Thyroid gland (tissue), 4 donors: ENCODE data around the gene INPP5A. TPM values are rescaled to one million over a fixed set of nuclear protein-coding genes. Genes with fewer than 3 reads are reported as not detected.

Experiments used
- DNase-seq, 2 donors: peaks; one replicate each; pipeline ENCODE4 v3.0.0-alpha.2; 2019
- H3K27ac ChIP-seq, 3 donors: fragments of 200-600 bp; sonication (generic); 1 replicate in 2 of 3; 2 replicates in 1 of 3; pipeline ENCODE4 v1.5.1; 2016 to 2019; ENCODE audit warnings: mild to moderate bottlenecking in 1 of 3, moderate library complexity in 1 of 3
- H3K27me3 ChIP-seq: fragments of 200-600 bp; sonication (generic); one replicate; pipeline ENCODE4 v1.5.1; 2019
- H3K36me3 ChIP-seq, 2 donors: fragments of 200-600 bp; sonication (generic); one replicate each; pipeline ENCODE4 v1.5.1; 2016 to 2019
- H3K4me1 ChIP-seq, 2 donors: fragments of 200-600 bp; sonication (generic); one replicate each; pipeline ENCODE4 v1.5.1; 2017 to 2019
- H3K4me3 ChIP-seq, 3 donors: fragments of 200-600 bp; sonication (generic); replicated peaks in 1 of 3; 1 replicate in 2 of 3; 2 replicates in 1 of 3; pipeline ENCODE4 v1.5.1; 2016; ENCODE audit warnings: mild to moderate bottlenecking in 1 of 3
- H3K9me3 ChIP-seq: fragments of 200-600 bp; sonication (generic); one replicate; pipeline ENCODE4 v1.5.1; 2017
- CTCF ChIP-seq, 6 experiments: fragments of 200-600 bp in 3 of 6; fragments of 450-650 bp in 3 of 6; sonication (generic) in 3 of 6; IDR thresholded peaks; one replicate each; pipeline ENCODE4 v1.5.1; 2016 to 2019; ENCODE audit warnings: antibody characterized with exemption in 6 of 6, mild to moderate bottlenecking in 2 of 6, inconsistent platforms in 1 of 6, moderate library complexity in 1 of 6
- POLR2A ChIP-seq, 2 donors: fragments of 450-650 bp; IDR thresholded peaks; one replicate each; pipeline ENCODE4 v1.6.1; 2017; ENCODE audit warnings: antibody characterized with exemption in 2 of 2, mild to moderate bottlenecking in 2 of 2, moderate library complexity in 1 of 2
- WGBS, 2 donors: methylation state at CpG; one replicate each; pipeline ENCODE4 v1.1.5; 2017; 5-methylcytosine and 5-hydroxymethylcytosine counted together
- intact Hi-C: fragments of 100-400 bp; cut with DNase I; formaldehyde crosslinking; loops from one replicate; pipeline ENCODE4 v1.15.1; 2023
- total RNA-seq, 4 donors: library from RNA; depleted of rRNA; stranded (reverse); fragments of >200 nt; gene quantifications; one replicate each; pipeline ENCODE4 v1.2.3, GENCODE V29; 2016

Gene INPP5A
- total RNA-seq, 4 donors from 2014 or later, result 30.4 to 75.8 (median 41.1) TPM

- H3K4me3 ChIP-seq, result no peak overlapping the region
- TF ChIP-seq CTCF (IDR thresholded peaks at IDR 0.05) (no peak), POLR2A (IDR thresholded peaks at IDR 0.05) (no peak)
- no peaks in the 10 kb centered on the region for H3K9me3 ChIP-seq
- no peaks in the 10 kb centered on the region for H3K36me3 ChIP-seq
- peaks cover 33 to 37% of the 10 kb centered on the region in 2 donors for H3K4me1 ChIP-seq
- no peaks in the 10 kb centered on the region for H3K27me3 ChIP-seq
- no peak overlapping the region for H3K27ac ChIP-seq
- DNase-seq, result no peak
- intact Hi-C loops, result no loop called here
- WGBS, 2 donors, result 82 to 92% methylated on average over 13 to 14 of the region's 19 CpGs
Observed at GRCh38 chr10:132576671-132577349, 39.2 kb downstream of the INPP5A start.

- intact Hi-C loops, result no loop called here
Observed at GRCh38 chr10:132577350-132578003, 39.9 kb downstream of the INPP5A start.

GRCh38 chr10:132578287-132578951 lies 40.8 kb downstream of the INPP5A start:
- no peak for TF ChIP-seq CTCF (IDR thresholded peaks at IDR 0.05)
- no peak for TF ChIP-seq POLR2A (IDR thresholded peaks at IDR 0.05)
- no peak for DNase-seq
- Histone ChIP-seq H3K27ac (no peak overlapping the region), H3K4me1 (peaks cover 21 to 26% of the 10 kb centered on the region in 2 donors), H3K4me3 (no peak overlapping the region), H3K9me3 (no peaks in the 10 kb centered on the region), H3K36me3 (no peaks in the 10 kb centered on the region), H3K27me3 (no peaks in the 10 kb centered on the region)
- WGBS, 2 donors, result 90 to 92% methylated on average over 11 to 19 of the region's 19 CpGs
- intact Hi-C loops, result no loop called here

More at GRCh38 chr10:132577350-132578003, 39.9 kb downstream of the INPP5A start:
- WGBS, 2 donors, result 80 to 84% methylated on average over 11 to 12 of the region's 16 CpGs
- H3K27me3 ChIP-seq, result no peaks in the 10 kb centered on the region
- H3K27ac ChIP-seq, result no peak overlapping the region
- TF ChIP-seq CTCF (IDR thresholded peaks at IDR 0.05) (peak in 4 of 6 experiments; percentile 19 to 30 (median 24)), POLR2A (IDR thresholded peaks at IDR 0.05) (no peak)
- peaks cover 26 to 30% of the 10 kb centered on the region in 2 donors for H3K4me1 ChIP-seq
- H3K9me3 ChIP-seq, result no peaks in the 10 kb centered on the region
- DNase-seq, result peak; percentile 42 to 54
- no peak overlapping the region for H3K4me3 ChIP-seq
- H3K36me3 ChIP-seq, result no peaks in the 10 kb centered on the region

GRCh38 chr10:132579027-132579859 lies 41.7 kb downstream of the INPP5A start:
- WGBS, 2 donors, result 81 to 84% methylated on average over 21 to 22 of the region's 29 CpGs
- Histone ChIP-seq H3K36me3 (no peaks in the 10 kb centered on the region), H3K4me1 (peaks cover 21 to 26% of the 10 kb centered on the region in 2 donors), H3K27ac (no peak overlapping the region), H3K9me3 (no peaks in the 10 kb centered on the region), H3K4me3 (no peak overlapping the region), H3K27me3 (no peaks in the 10 kb centered on the region)
- intact Hi-C loops, result no loop called here
- TF ChIP-seq POLR2A (IDR thresholded peaks at IDR 0.05) (no peak), CTCF (IDR thresholded peaks at IDR 0.05) (no peak)
- no peak for DNase-seq
